ENCODE data around the gene PGA5. TPM values are rescaled to one million over a fixed set of nuclear protein-coding genes. Genes with fewer than 3 reads are reported as not detected.
A peak's percentile ranks its signal among the peaks of the same experiment; 100 is the strongest.

PGA5 gene
- total RNA-seq, 2 experiments from 2014 or later, result not detected

- H3K4me1 Mint-ChIP-seq (ENCODE audit: low read depth), result peaks cover 10% of the 10 kb centered on the region
- ChIA-PET POLR2A (no interaction called here), CTCF (no interaction called here)
- H3K9me3 Mint-ChIP-seq, result no peaks in the 10 kb centered on the region
- intact Hi-C loops (cut with micrococcal nuclease), result no loop called here
- peak; percentile 15 for DNase-seq
- no peak overlapping the region for H3K27ac Mint-ChIP-seq
- peaks cover 19% of the 10 kb centered on the region for H3K27me3 Mint-ChIP-seq
- no peak overlapping the region for H3K4me3 Mint-ChIP-seq
- no peaks in the 10 kb centered on the region for H3K36me3 Mint-ChIP-seq
Observed at GRCh38 chr11:61290905-61291690, 50.1 kb downstream of the PGA5 start.

- no peaks in the 10 kb centered on the region for H3K9me3 Mint-ChIP-seq
- DNase-seq, result no peak
- H3K27ac Mint-ChIP-seq, result no peak overlapping the region
- ChIA-PET CTCF (interaction anchor here (5.4 kb wide), 1 partner anchor 37 kb away, joined by 48 read pairs; no protein-coding TSS in a partner anchor), POLR2A (no interaction called here)
- H3K4me1 Mint-ChIP-seq (ENCODE audit: low read depth), result peaks cover 13% of the 10 kb centered on the region
- H3K4me3 Mint-ChIP-seq, result no peak overlapping the region
- intact Hi-C loops (cut with micrococcal nuclease), result no loop called here
- peaks cover 4% of the 10 kb centered on the region for H3K36me3 Mint-ChIP-seq
- peaks cover 19% of the 10 kb centered on the region for H3K27me3 Mint-ChIP-seq
Observed at GRCh38 chr11:61292356-61292755, 51.4 kb downstream of the PGA5 start.

- peak overlapping the region; percentile 18 for H3K27ac Mint-ChIP-seq
- POLR2A ChIA-PET, result interaction anchor here (0.7 to 1.9 kb wide), 4 partner anchors 25 to 68 kb away, joined by 3 to 6 read pairs (median 4); partner anchors contain the start of genes CYB561A3 and TMEM138
Observed at GRCh38 chr11:61293867-61294716, 53.1 kb downstream of the PGA5 start.

GRCh38 chr11:61294717-61295595 lies 54.0 kb downstream of the PGA5 start, which contains the start of gene VWCE:
TSS of gene VWCE (minus strand) at chr11:61295316. CDS start at chr11:61295037, 279 bp downstream.
- peak; percentile 81 for DNase-seq
- Mint-ChIP-seq H3K27me3 (peaks cover 19% of the 10 kb centered on the region), H3K9me3 (no peaks in the 10 kb centered on the region), H3K4me1 (ENCODE audit: low read depth) (peaks cover 32% of the 10 kb centered on the region), H3K4me3 (peak within 1 kb of the TSS; percentile 72), H3K36me3 (peaks cover 15% of the 10 kb centered on the region), H3K27ac (no peak within 1 kb of the TSS)
- ChIA-PET POLR2A (interaction anchor here (0.6 to 1.9 kb wide), 3 partner anchors 26 to 41 kb away, joined by 3 to 6 read pairs (median 3); no protein-coding TSS in a partner anchor), CTCF (interaction anchor here (0.6 to 5.4 kb wide), 10 partner anchors 9 to 464 kb away, joined by 3 to 48 read pairs (median 6); no protein-coding TSS in a partner anchor)
- intact Hi-C loops (cut with micrococcal nuclease), result loop anchor here (1.0 kb wide), 1 partner anchor 41 kb away; no protein-coding TSS in a partner anchor

More at GRCh38 chr11:61293867-61294716, 53.1 kb downstream of the PGA5 start:
- Mint-ChIP-seq H3K9me3 (no peaks in the 10 kb centered on the region), H3K4me1 (ENCODE audit: low read depth) (peaks cover 27% of the 10 kb centered on the region), H3K4me3 (peak overlapping the region; percentile 72), H3K27me3 (peaks cover 19% of the 10 kb centered on the region), H3K36me3 (peaks cover 15% of the 10 kb centered on the region)
- intact Hi-C loops (cut with micrococcal nuclease), result loop anchor here (1.0 kb wide), 1 partner anchor 40 kb away; no protein-coding TSS in a partner anchor
- peak; percentile 42 for DNase-seq
- CTCF ChIA-PET, result interaction anchor here (0.7 to 5.4 kb wide), 9 partner anchors 10 to 463 kb away, joined by 3 to 48 read pairs (median 6); no protein-coding TSS in a partner anchor

- DNase-seq, result no peak
- peaks cover 32% of the 10 kb centered on the region for H3K4me1 Mint-ChIP-seq (ENCODE audit: low read depth)
- H3K27me3 Mint-ChIP-seq, result peaks cover 19% of the 10 kb centered on the region
- no peaks in the 10 kb centered on the region for H3K9me3 Mint-ChIP-seq
- no peak overlapping the region for H3K4me3 Mint-ChIP-seq
- peaks cover 18% of the 10 kb centered on the region for H3K36me3 Mint-ChIP-seq
- H3K27ac Mint-ChIP-seq, result no peak overlapping the region
- POLR2A ChIA-PET, result no interaction called here
- intact Hi-C loops (cut with micrococcal nuclease), result no loop called here
- CTCF ChIA-PET, result interaction anchor here (1.0 to 5.4 kb wide), 5 partner anchors 14 to 464 kb away, joined by 3 to 48 read pairs (median 10); no protein-coding TSS in a partner anchor
Observed at GRCh38 chr11:61295596-61295926, 54.6 kb downstream of the PGA5 start.

GRCh38 chr11:61297341-61297740 lies 56.4 kb downstream of the PGA5 start:
- peaks cover 31% of the 10 kb centered on the region for H3K36me3 Mint-ChIP-seq
- H3K4me3 Mint-ChIP-seq, result no peak overlapping the region
- intact Hi-C loops (cut with micrococcal nuclease), result no loop called here
- ChIA-PET POLR2A (no interaction called here), CTCF (interaction anchor here (1.6 kb wide), 1 partner anchor 89 kb away, joined by 3 read pairs; no protein-coding TSS in a partner anchor)
- peaks cover 32% of the 10 kb centered on the region for H3K4me1 Mint-ChIP-seq (ENCODE audit: low read depth)
- no peak for DNase-seq
- H3K27me3 Mint-ChIP-seq, result peaks cover 16% of the 10 kb centered on the region
- no peaks in the 10 kb centered on the region for H3K9me3 Mint-ChIP-seq
- H3K27ac Mint-ChIP-seq, result no peak overlapping the region

GRCh38 chr11:61297746-61298145 lies 56.8 kb downstream of the PGA5 start:
- no peak overlapping the region for H3K27ac Mint-ChIP-seq
- H3K9me3 Mint-ChIP-seq, result no peaks in the 10 kb centered on the region
- peaks cover 32% of the 10 kb centered on the region for H3K4me1 Mint-ChIP-seq (ENCODE audit: low read depth)
- intact Hi-C loops (cut with micrococcal nuclease), result no loop called here
- no peak for DNase-seq
- peaks cover 34% of the 10 kb centered on the region for H3K36me3 Mint-ChIP-seq
- no peak overlapping the region for H3K4me3 Mint-ChIP-seq
- POLR2A ChIA-PET, result no interaction called here
- CTCF ChIA-PET, result no interaction called here
- peaks cover 13% of the 10 kb centered on the region for H3K27me3 Mint-ChIP-seq

GRCh38 chr11:61298663-61299244 lies 57.8 kb downstream of the PGA5 start:
- intact Hi-C loops (cut with micrococcal nuclease), result no loop called here
- no peaks in the 10 kb centered on the region for H3K9me3 Mint-ChIP-seq
- H3K27me3 Mint-ChIP-seq, result peaks cover 7% of the 10 kb centered on the region
- ChIA-PET CTCF (interaction anchor here (1.1 to 1.9 kb wide), 3 partner anchors 14 to 87 kb away, joined by 3 to 5 read pairs (median 3); no protein-coding TSS in a partner anchor), POLR2A (no interaction called here)
- peaks cover 27% of the 10 kb centered on the region for H3K4me1 Mint-ChIP-seq (ENCODE audit: low read depth)
- peaks cover 38% of the 10 kb centered on the region for H3K36me3 Mint-ChIP-seq
- H3K27ac Mint-ChIP-seq, result no peak overlapping the region
- no peak for DNase-seq
- no peak overlapping the region for H3K4me3 Mint-ChIP-seq

Other genes with a start within 250 kb of the PGA5 start
- 100 to 1,000 TPM; 302 to 306 TPM for gene CD5, start 138.7 kb upstream of the PGA5 start, total RNA-seq
- gene VPS37C, start 79.7 kb upstream of the PGA5 start, total RNA-seq, result 1 to 10 TPM; 9.0 TPM
- gene PGA3, start 37.7 kb upstream of the PGA5 start, total RNA-seq, result not detected
- gene PGA4, start 18.8 kb upstream of the PGA5 start, total RNA-seq, result not detected
- gene VWCE, start 54.1 kb downstream of the PGA5 start, total RNA-seq, result 1 to 10 TPM; 1.1 to 1.4 TPM
- gene DDB1, start 91.9 kb downstream of the PGA5 start, total RNA-seq, result 100 to 1,000 TPM; 222 to 223 TPM
- 100 to 1,000 TPM; 118 to 120 TPM for gene TKFC, start 92.1 kb downstream of the PGA5 start, total RNA-seq
- 10 to 100 TPM; 32.3 to 32.9 TPM for gene CYB561A3, start 120.7 kb downstream of the PGA5 start, total RNA-seq
- 10 to 100 TPM; 33.7 to 34.6 TPM for gene TMEM138, start 121.2 kb downstream of the PGA5 start, total RNA-seq
- 1 to 10 TPM; 9.2 to 10.0 TPM for gene TMEM216, start 151.4 kb downstream of the PGA5 start, total RNA-seq
- gene CPSF7, start 188.8 kb downstream of the PGA5 start, total RNA-seq, result 100 to 1,000 TPM in 1 of 2 experiments, 10 to 100 TPM in 1; 90.9 to 100 TPM
- 10 to 100 TPM; 31.4 to 35.4 TPM for gene SDHAF2, start 188.9 kb downstream of the PGA5 start, total RNA-seq